H9 (cell line): ENCODE data around the gene POTEE. TPM values are rescaled to one million over a fixed set of nuclear protein-coding genes. Genes with fewer than 3 reads are reported as not detected.
"Not testable (repeated sequence)": the region's sequence is repeated elsewhere in the genome, so short reads cannot be mapped to it uniquely, and the experiment has no call there.

Experiments
- DNase-seq: peaks from one replicate; pipeline ENCODE4 v3.0.0-alpha.2; 2017
- H2AFZ ChIP-seq: one replicate; pipeline ENCODE4 v1.6.1; 2013; ENCODE audit warnings: mild to moderate bottlenecking, low read length, control low read depth, moderate library complexity
- H2AK5ac ChIP-seq: 2 replicates; pipeline ENCODE4 v1.6.1; 2013; ENCODE audit warnings: low read length, control low read depth, mixed read lengths; ENCODE audit not compliant: insufficient read length
- H2BK120ac ChIP-seq: one replicate; pipeline ENCODE4 v1.6.1; 2013; ENCODE audit warnings: low read depth, mild to moderate bottlenecking, low read length, control low read depth, inconsistent platforms; ENCODE audit not compliant: poor library complexity, severe bottlenecking
- H2BK12ac ChIP-seq: 2 replicates; pipeline ENCODE4 v1.6.1; 2013; ENCODE audit warnings: low read length, control low read depth, mixed read lengths, low read depth; ENCODE audit not compliant: insufficient read length
- H2BK15ac ChIP-seq: 2 replicates; pipeline ENCODE4 v1.6.1; 2013; ENCODE audit warnings: low read depth, low read length, control low read depth
- H2BK20ac ChIP-seq: one replicate; pipeline ENCODE4 v1.6.1; 2013; ENCODE audit warnings: low read depth, mild to moderate bottlenecking, low read length, control low read depth, inconsistent platforms; ENCODE audit not compliant: poor library complexity, severe bottlenecking
- H2BK5ac ChIP-seq: 2 replicates; pipeline ENCODE4 v1.6.1; 2013; ENCODE audit warnings: low read length, control low read depth, mixed read lengths; ENCODE audit not compliant: insufficient read length
- H3K14ac ChIP-seq: 2 replicates; pipeline ENCODE4 v1.6.1; 2013; ENCODE audit warnings: low read length, control low read depth; ENCODE audit not compliant: insufficient read depth
- H3K18ac ChIP-seq: 2 replicates; pipeline ENCODE4 v1.6.1; 2013; ENCODE audit warnings: low read depth, mild to moderate bottlenecking, mixed read lengths, low read length, control low read depth; ENCODE audit not compliant: insufficient read length
- H3K23ac ChIP-seq: 2 replicates; pipeline ENCODE4 v1.6.1; 2013; ENCODE audit warnings: low read length, control low read depth, mixed read lengths, low read depth; ENCODE audit not compliant: insufficient read length
- H3K23me2 ChIP-seq: 2 replicates; pipeline ENCODE4 v1.6.1; 2013; ENCODE audit warnings: low read depth, mild to moderate bottlenecking, mixed read lengths, low read length, control low read depth; ENCODE audit not compliant: insufficient read length, poor library complexity, severe bottlenecking
- H3K27ac ChIP-seq: 2 replicates; pipeline ENCODE4 v1.5.1; 2013; ENCODE audit warnings: low read length, control low read depth, mixed read lengths, low read depth; ENCODE audit not compliant: insufficient read length
- H3K27me3 ChIP-seq: 2 replicates; pipeline ENCODE4 v1.6.1; 2013; ENCODE audit warnings: low read length, control low read depth, inconsistent platforms; ENCODE audit not compliant: insufficient read depth
- H3K4ac ChIP-seq: 2 replicates; pipeline ENCODE4 v1.6.1; 2013; ENCODE audit warnings: low read depth, mild to moderate bottlenecking, control low read depth, inconsistent platforms, low read length, moderate library complexity
- H3K4me1 ChIP-seq: 2 replicates; pipeline ENCODE4 v1.6.1; 2013; ENCODE audit warnings: low read length, control low read depth, inconsistent platforms; ENCODE audit not compliant: insufficient read depth
- H3K4me2 ChIP-seq: 2 replicates; pipeline ENCODE4 v1.6.1; 2013; ENCODE audit warnings: low read length, control low read depth, mixed read lengths; ENCODE audit not compliant: insufficient read length, insufficient read depth
- H3K56ac ChIP-seq: 2 replicates; pipeline ENCODE4 v1.6.1; 2013; ENCODE audit warnings: low read depth, mild to moderate bottlenecking, mixed read lengths, low read length, control low read depth; ENCODE audit not compliant: insufficient read length
- H3K79me1 ChIP-seq: 2 replicates; pipeline ENCODE4 v1.6.1; 2013; ENCODE audit warnings: low read depth, mild to moderate bottlenecking, moderate library complexity, low read length, control low read depth, inconsistent platforms; ENCODE audit not compliant: insufficient read depth, poor library complexity, severe bottlenecking
- H3K79me2 ChIP-seq: 2 replicates; pipeline ENCODE4 v1.6.1; 2013; ENCODE audit warnings: low read length, control low read depth, inconsistent platforms; ENCODE audit not compliant: insufficient read depth
- H3K9ac ChIP-seq: 2 replicates; pipeline ENCODE4 v1.6.1; 2013; ENCODE audit warnings: low read length, control low read depth, mixed read lengths; ENCODE audit not compliant: insufficient read length; ENCODE audit errors: extremely low read depth
- H3K9me3 ChIP-seq: one replicate; pipeline ENCODE4 v1.6.1; 2013; ENCODE audit warnings: low read depth, low read length, inconsistent platforms; ENCODE audit not compliant: control insufficient read depth
- H3T11ph ChIP-seq: one replicate; pipeline ENCODE4 v1.6.1; 2013; ENCODE audit warnings: mild to moderate bottlenecking, low read length, control low read depth, inconsistent platforms
- H4K20me1 ChIP-seq: one replicate; pipeline ENCODE4 v1.6.1; 2013; ENCODE audit not compliant: control insufficient read depth, insufficient read length, insufficient read depth
- H4K5ac ChIP-seq: 2 replicates; pipeline ENCODE4 v1.6.1; 2013; ENCODE audit warnings: low read depth, mild to moderate bottlenecking, mixed read lengths, low read length, control low read depth; ENCODE audit not compliant: insufficient read length
- H4K8ac ChIP-seq: replicated peaks from 2 replicates; pipeline ENCODE4 v1.6.1; 2013; ENCODE audit warnings: low read length, control low read depth, mixed read lengths, low read depth; ENCODE audit not compliant: insufficient read length
- H4K91ac ChIP-seq: 2 replicates; pipeline ENCODE4 v1.6.1; 2013; ENCODE audit warnings: low read depth, mild to moderate bottlenecking, moderate library complexity, mixed read lengths, low read length, control low read depth; ENCODE audit not compliant: insufficient read length
- H3K27ac Mint-ChIP-seq, 3 experiments: 2 replicates in 2 of 3; 3 replicates in 1 of 3; pipeline ENCODE4 v1.8.0; 2020 to 2021; ENCODE audit warnings: mixed read lengths in 3 of 3, mild to moderate bottlenecking in 1 of 3, moderate library complexity in 1 of 3
- H3K27me3 Mint-ChIP-seq: 2 replicates; pipeline ENCODE4 v1.8.0; 2021; ENCODE audit warnings: low read depth, mild to moderate bottlenecking, moderate library complexity, mixed read lengths
- H3K36me3 Mint-ChIP-seq, 3 experiments: 2 replicates in 2 of 3; 3 replicates in 1 of 3; pipeline ENCODE4 v1.8.0; 2020 to 2021; ENCODE audit warnings: low read depth in 3 of 3, mixed read lengths in 3 of 3; ENCODE audit not compliant: insufficient read depth in 1 of 3
- H3K4me1 Mint-ChIP-seq, 2 experiments: 2 replicates each; pipeline ENCODE4 v1.8.0; 2020; ENCODE audit warnings: mixed read lengths in 2 of 2
- H3K4me3 Mint-ChIP-seq, 2 experiments: 2 replicates in 1 of 2; 3 replicates in 1 of 2; pipeline ENCODE4 v1.8.0; 2020 to 2021; ENCODE audit warnings: mild to moderate bottlenecking in 2 of 2, mixed read lengths in 2 of 2, moderate library complexity in 1 of 2
- H3K9me3 Mint-ChIP-seq, 2 experiments: 2 replicates in 1 of 2; 3 replicates in 1 of 2; pipeline ENCODE4 v1.8.0; 2020; ENCODE audit warnings: mild to moderate bottlenecking in 2 of 2, mixed read lengths in 2 of 2, moderate library complexity in 1 of 2
- WGBS: extraction: QIAGEN DNeasy Blood & Tissue Kit; methylation state at CpG from one replicate; pipeline ENCODE4 v1.1.7; 2013; ENCODE audit warnings: missing lambda C conversion rate, low lambda C conversion rate, mixed read lengths; ENCODE audit not compliant: insufficient read length; ENCODE audit errors: extremely low coverage; 5-methylcytosine and 5-hydroxymethylcytosine counted together
- total RNA-seq: library from RNA; stranded (reverse); gene quantifications from 2 replicates; pipeline ENCODE4 v1.2.1, GENCODE V29; 2021

Gene POTEE
- total RNA-seq, 1 experiment from 2014 or later = 1.2 TPM

DNA sequence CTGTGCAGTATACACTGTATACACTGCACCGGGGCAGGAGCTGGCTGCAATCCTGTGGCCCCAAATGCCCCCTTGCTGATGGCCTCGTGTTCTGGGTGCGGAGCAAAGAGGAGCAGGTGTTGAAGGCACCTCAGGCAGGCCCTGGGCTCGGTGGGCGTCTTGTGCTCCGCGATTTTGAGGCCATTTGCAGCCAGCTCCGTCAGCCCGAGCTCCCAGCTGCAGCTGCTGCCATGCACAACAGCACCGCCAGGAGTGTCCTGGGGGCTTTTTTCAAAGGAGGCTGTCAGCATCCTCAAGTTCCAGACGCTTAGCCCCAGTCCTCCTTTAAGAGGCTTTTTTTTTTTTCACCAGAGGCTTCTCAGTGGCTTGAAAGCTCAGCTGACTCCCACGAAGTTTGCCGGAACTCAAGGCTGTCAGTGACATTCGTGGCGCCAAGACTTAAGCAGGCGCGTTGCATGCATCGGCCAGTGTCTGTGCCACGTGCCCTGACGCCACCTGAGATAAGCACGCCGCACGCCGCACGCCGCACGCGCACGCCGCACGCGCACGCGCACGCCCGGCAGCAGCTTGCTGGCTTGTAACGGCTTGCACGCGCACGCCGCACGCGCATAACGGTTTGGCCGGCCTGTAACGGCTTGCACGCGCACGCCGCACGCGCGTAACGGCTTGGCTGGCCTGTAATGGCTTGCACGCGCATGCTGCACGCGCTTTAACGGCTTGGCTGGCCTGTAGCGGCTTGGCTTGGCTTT lies 8.1 kb downstream of the POTEE start:
- not testable (repeated sequence) for H3K36me3 Mint-ChIP-seq

DNA sequence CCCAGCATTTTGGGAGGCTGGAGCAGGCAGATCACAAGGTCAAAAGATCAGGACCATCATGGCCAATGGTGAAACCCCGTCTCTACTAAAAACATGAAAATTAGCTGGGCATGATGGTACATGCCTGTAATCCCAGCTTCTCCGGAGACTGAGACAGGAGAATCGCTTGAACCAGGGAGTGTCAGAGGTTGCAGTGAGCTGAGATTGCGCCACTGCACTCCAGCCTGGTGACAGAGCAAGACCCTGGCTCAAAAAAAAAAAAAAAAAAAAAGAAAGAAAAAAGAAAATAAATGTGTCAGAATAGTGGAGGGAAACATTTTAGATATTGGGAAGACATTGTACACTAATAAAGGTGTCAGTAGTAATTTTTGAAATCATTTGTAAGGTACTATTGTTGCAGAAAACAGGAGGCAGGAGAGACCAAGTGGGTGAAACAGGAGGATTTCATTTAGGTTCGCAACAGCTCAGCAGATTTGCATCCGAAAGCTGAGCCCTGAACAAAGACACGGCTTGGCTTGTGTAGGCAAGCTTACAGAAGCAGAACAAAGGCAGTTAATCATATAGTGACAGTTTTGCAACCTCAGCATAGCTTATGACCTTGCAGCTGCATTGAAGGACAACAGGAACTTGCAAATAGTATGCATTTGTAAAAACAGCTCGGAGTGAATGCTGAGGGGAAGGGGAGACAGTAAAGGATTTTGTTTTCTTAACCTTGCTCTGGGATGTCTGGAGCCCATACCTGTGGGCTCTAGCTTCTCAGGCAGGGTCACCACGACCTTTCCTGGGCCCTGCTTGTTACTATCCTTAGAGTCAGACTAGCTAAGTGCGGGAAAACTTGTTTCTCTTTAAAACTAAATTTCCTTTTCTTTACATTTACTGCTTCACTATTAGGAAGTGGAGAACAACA lies 26.5 kb downstream of the POTEE start:
- DNase-seq = peak; percentile 54
- not testable (repeated sequence) for H2BK12ac ChIP-seq, H3K36me3 Mint-ChIP-seq, H4K91ac ChIP-seq, H3T11ph ChIP-seq, H3K4ac ChIP-seq, H3K4me1 ChIP-seq, H3K14ac ChIP-seq, H3K9me3 ChIP-seq, H3K18ac ChIP-seq, H3K79me2 ChIP-seq, H2BK120ac ChIP-seq, H2BK15ac ChIP-seq, H3K23me2 ChIP-seq, H4K5ac ChIP-seq, H2AK5ac ChIP-seq, H3K4me1 Mint-ChIP-seq, H4K8ac ChIP-seq, H4K20me1 ChIP-seq, H3K9ac ChIP-seq, H2BK5ac ChIP-seq, H2BK20ac ChIP-seq, H3K27me3 Mint-ChIP-seq, H3K23ac ChIP-seq, H3K56ac ChIP-seq, H2AFZ ChIP-seq, H3K79me1 ChIP-seq, H3K9me3 Mint-ChIP-seq, H3K27me3 ChIP-seq
- Histone ChIP-seq H3K27ac (peak overlapping the region; percentile 15), H3K4me2 (peak overlapping the region; percentile 32)
- Mint-ChIP-seq H3K4me3 (peak overlapping the region in 1 of 2 experiments; percentile 44; a peak in 3 of 5 replicates), H3K27ac (peak overlapping the region; percentile 67 to 96 (median 91); a peak in 5 of 7 replicates)
- WGBS = no CpG with 5 or more reads among the region's 10 CpGs

More for the DNA sequence above, 8.1 kb downstream of the POTEE start:
- DNase-seq, H3K18ac ChIP-seq, H3K4me1 ChIP-seq, H3K56ac ChIP-seq, H3K9me3 Mint-ChIP-seq, H3K23me2 ChIP-seq, H2BK120ac ChIP-seq, H2AK5ac ChIP-seq, H3K4me1 Mint-ChIP-seq, H2BK15ac ChIP-seq, H4K20me1 ChIP-seq, H2AFZ ChIP-seq, H3K14ac ChIP-seq, H3K4me2 ChIP-seq, H2BK12ac ChIP-seq, H3K79me1 ChIP-seq, H3K79me2 ChIP-seq, H3T11ph ChIP-seq, H2BK5ac ChIP-seq, H3K27me3 Mint-ChIP-seq, H3K27me3 ChIP-seq, H3K23ac ChIP-seq, H4K8ac ChIP-seq, H3K9me3 ChIP-seq, H3K27ac Mint-ChIP-seq, H3K4me3 Mint-ChIP-seq, H4K91ac ChIP-seq, H2BK20ac ChIP-seq, H3K9ac ChIP-seq, H3K27ac ChIP-seq, H4K5ac ChIP-seq, H3K4ac ChIP-seq: not testable (repeated sequence)
- no CpG with 5 or more reads among the region's 60 CpGs for WGBS
